ENCODE results near the gene TMSB10.
"Not testable (repeated sequence)": the region's sequence is repeated elsewhere in the genome, so short reads cannot be mapped to it uniquely, and the experiment has no call there.

The TMSB10 gene

DNA sequence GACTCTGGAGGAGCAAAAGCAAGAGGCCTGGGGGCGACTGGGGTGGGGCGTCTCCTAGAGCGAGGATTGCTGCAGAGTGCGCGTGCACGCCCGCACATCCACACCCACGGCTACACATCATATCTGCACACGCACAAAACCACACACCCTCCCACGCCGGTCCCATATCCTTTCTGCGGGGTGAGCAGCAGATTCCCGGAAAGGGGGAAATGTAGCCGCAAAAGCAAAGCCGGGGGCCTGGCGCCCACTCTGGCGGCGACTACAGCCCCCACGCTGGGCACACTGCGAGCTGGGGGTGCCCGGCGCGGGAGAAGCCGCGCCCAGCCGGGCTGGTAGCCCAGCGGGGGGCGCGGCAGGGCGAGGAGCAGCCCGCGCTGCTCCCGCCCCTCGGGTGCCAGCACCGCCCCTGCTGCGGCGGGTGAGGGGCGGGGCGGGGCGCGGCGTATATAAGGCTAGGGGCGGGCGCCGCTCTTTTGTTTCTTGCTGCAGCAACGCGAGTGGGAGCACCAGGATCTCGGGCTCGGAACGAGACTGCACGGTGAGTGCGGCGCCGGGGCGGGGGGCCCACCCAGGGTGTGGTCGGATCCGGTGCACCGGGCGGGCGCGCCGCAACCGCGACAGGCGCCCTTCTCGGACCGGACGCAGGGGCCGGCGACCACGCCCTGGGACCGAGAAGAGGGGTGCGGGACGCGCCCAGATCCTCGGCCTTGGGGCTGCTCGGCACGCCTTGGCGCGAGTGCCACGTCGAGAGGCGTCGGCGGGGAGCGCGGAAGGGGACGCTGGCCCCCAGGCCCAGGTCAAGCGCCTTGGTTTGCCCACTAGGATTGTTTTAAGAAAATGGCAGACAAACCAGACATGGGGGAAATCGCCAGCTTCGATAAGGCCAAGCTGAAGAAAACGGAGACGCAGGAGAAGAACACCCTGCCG is at the start of gene TMSB10:
TMSB10 (plus strand) TSS at position 476 of the 927 bp plus-strand sequence.
- DNase-seq: peak; percentile 65

DNA sequence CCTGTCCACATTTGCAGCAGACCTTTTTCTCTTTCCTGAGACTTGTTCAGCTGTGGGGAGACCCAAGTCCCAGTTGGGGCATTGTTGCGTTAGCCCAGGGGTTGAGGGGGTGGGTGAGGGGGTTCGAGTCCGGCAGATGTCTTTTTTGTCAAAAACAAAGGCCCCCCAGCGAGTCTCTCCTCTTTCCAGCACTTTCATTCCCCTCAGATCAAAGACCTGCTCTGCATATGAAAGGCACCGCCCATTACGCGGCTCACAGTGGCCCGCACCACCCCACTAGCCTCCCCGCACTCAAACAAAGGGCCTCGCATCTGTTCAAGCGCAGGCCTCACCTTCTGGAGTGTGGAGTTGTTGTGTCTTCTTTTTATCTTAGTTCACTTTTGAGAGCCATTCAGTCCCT is 49.7 kb upstream of the TMSB10 start:
- DNase-seq: no peak

DNA sequence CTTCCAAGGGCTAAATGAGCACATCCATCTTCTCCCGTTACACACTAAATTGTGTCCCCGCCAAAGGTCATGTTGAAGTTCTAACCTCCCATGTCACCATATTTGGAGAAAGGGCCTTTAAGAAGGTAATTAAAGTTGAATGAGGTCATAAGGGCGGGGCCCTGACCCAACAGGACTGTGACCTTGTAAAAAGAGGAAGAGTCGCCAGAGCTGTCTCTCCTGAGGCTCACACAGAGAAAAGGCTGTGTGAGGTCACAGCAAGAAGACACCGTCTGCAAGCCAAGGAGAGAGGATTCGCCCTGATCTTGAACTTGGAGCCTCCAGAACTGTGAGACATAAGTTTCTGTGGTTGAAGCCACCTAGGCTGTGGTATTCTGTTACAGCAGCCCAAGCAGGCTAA is 48.7 kb upstream of the TMSB10 start:
- DNase-seq: no peak

DNA sequence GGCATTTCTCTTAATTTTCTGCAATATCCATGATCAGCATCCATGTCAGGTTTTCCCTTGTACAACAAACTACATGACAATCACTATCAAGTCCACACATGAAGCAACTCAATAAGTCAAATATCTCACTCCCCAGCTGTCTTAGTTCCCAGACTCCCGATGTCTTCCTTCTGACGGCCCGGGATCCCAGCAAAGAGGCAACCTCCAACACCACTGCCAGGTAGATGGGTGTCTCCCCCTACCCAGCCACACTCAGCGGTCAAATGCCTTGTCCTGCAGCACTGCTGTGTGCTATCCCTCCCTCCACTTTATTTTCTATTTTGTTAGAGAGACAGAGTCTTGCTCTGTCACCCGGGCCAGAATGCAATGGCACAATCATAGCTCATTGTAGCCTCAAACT is 47.9 kb upstream of the TMSB10 start:
- no peak for DNase-seq

DNA sequence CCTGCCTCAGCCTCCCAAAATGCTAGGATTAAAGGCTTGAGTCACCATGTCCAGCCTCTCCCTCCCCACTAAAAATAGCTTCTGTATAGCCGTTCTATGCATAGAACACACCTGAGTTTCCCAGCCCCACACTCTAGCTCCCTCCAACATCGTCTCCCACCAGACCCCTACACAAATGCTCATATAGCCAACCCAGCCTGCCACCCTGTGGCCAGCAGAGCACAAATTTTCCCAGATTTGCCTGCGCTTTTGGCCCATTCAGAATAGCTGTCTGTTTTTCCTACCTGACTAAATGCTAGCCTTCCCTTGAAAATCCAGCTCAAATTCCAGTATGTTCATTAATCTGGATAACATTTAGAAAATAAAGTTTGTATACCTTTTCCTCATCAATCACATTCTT is 47.3 kb upstream of the TMSB10 start:
- DNase-seq: no peak

DNA sequence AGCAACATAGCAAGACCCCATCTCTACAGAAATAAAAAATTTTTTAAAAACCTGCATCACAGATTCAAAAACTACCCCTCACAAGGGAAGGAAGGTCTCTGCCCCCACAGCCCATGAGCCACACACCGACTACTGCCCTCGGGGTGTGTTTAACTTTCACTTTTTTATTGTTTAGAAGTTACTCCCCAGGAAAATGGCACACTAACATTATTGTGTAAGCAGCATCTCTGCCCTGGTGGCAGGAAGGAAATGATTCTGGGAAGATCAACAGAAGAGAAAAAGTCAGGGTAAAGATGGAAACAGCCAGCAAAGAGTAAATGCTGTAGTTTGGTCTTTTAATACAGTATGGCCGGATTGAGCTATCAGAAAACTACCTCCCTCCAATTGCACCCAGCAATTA is 46.5 kb upstream of the TMSB10 start:
- DNase-seq: no peak

DNA sequence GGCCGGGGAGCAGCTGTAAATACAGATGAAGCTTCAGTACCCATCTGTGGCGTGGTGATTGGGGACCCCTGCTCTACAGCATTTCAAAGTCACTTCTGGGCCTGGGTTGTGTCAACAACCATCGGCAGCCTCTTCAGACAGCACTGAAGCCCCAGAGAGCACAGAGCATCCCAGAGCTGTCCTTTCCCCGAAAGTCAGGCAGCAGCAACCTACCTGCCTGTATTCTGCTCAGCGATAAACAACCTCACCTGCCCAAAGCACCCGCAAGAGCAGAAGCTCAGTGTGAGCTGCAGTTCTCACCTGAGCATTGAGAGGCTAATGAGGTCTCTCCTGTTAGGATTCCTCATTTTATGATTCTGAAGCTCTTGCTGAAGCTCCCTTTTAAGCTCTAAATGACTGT is 43.9 kb upstream of the TMSB10 start:
- no peak for DNase-seq

DNA sequence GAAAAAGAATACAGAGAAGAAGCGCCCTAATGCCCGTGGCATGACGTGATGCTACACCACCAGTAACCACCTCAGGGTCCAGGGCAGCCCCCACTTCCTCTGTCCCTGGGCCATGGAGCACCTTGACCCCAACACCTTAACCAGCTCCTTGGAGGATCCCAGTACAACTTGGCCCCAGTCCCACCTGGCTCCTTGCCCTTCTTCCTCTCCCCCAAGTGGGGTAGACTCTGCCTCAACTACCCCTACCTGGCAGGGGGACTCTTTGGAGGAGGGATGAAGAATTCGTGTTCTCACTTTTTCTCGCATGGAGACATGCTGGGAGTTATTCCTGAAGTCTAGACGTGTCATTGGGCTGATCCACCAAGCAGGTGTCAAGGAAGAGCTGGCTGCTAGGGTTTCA is 43.5 kb upstream of the TMSB10 start:
- DNase-seq: no peak

DNA sequence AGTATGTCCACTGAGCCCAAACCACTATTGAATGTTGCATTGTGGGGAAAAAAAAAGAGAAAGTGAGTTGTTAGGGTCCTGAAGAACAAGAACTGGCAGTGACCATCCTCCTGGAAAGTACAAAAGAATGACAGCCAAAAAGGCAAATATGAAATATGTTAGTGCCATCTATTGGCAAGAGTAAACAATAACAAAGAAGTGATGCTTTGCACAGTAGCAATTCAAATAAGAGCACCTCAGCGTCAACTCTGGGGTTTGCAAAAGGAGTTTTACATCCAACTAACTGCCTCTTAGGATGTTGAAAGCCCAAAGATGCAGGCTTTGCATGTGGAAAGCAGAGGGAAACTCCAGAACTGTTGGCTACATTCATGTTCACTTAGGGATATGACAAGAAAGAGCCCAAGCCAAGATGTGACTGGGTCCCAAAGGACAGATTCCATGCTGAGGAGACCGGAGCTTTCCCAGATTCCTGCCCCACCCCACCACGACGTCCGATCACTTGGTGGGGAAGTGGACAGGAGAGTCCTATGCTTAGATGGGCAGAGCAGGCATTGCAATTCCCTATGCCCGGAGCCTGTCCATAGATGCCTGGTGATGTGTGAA is 40.2 kb upstream of the TMSB10 start:
- DNase-seq: peak; percentile 81

DNA sequence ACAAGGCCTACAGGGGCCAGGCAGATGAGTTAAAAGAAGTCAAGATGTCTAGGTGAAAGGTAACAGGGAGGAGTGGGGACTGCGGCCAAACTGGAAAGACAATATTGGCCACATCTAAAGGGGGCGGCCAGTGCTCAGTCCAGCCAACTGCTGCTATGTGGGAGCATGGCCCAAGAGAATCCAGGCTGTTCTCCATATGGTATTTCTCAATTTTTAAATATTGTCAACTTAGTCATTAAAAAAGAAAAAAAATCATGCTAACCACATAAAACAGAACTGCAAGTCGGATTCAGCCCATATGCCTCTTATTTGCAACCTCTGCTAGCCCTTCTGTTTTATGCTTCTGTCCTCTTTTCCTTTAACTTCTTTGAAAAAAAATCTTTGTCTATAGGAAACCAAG is 39.3 kb upstream of the TMSB10 start:
- DNase-seq: no peak

DNA sequence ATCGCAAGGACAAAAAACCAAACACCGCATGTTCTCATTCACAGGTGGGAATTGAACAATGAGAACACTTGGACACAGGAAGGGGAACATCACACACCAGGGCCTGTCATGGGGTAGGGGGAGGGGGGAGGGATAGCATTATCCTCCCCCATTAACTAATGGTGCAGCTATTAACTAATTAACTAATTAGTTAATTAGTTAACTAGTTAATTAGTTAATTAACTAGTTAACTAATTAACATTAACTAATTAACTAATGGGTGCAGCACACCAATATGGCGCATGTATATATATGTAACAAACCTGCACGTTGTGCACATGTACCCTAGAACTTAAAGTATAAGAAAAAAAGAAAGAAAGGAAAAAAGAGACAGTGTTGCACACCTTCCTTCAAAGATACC is 37.1 kb upstream of the TMSB10 start:
- DNase-seq: not testable (repeated sequence)

DNA sequence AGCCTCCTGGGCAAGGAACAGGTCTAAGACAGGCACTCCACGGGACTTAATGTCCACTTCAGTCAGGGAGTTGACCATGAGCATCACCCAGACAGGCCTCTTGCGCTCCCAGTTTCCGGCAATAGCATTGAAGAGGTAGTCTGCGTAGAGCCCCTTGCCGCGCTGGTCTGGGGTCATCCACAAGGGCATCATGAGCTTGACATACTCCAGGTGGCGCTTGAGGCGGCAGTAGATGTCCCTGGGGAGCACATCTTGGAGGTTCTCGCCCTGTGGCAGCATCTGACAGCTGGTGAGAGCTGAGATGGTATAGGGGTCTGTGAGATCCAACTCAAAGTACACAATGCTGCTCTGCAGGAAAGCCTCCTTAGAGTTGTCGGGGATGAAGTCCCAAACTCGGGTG is 35.1 kb upstream of the TMSB10 start:
- DNase-seq: no peak

DNA sequence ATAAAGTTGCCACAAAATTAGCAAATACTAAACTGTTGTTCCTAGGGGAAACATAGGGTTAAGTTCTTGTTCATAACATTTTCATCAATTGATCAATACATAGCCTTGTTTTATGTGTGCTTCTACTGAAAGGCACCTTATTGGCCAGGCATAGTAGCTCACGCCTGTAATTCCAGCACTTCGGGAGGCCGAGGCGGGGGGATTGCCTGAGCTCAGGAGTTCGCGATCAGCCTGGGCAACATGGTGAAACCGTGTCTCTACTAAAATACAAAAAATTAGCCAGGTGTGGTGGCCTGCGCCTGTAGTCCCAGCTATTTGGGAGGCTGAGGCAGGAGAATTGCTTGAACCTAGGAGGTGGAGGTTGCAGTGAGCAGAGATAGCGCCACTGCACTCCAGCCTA is 32.8 kb upstream of the TMSB10 start:
- not testable (repeated sequence) for DNase-seq

DNA sequence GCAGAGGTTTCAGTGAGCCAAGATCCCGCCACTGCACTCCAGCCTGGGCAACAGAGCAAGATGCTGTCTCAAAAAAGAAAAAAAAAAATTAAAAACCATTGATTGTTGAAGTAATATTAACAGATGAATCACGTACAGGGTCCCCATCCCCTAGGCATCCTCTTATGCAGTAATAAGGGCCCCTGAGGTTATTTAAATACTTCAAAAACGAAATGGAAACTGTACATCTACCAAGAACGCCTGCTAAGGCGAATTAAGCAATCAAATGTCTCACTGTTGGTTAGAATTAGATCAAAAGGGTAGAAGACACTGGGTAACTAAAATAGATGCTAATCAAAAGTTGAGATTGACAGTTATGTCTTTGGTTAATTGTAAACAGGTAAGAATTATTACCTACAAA is 32.1 kb upstream of the TMSB10 start:
- no peak for DNase-seq

DNA sequence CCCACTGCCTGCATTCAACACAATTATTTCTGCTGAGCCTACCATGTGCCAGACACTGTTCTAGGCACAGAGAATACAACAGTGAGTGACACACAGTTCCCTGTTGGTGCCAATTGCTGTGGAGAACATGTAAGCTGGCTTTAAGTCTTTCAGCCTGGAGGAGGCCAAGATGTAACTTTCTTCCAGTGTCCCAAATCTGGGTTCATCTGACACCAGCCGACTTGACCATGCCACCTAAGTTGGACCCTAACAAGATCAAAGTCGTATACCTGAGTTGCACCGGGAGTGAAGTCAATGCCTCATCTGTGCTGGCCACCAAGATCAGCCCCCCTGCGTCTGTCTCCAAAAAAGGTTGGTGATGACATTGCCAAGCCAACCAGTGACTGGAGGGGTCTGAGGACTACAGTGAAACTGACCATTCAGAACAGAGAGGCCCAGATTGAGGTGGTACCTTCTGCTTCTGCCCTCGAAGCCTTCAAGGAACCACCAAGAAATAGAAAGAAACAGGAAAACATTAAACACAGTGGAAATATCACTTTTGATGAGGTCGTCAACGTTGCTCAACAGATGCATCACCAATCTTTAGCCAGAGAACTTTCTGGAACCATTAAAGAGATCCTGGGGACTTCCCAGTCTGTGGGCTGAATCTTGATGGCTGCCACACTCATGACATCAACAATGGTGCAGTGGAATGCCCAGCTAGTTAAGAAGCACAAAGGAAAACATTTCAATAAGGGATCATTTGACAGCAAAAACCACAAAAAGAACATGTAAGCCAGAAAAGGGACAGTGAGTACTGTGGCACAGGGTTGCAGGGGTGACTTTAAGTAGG is 30.9 kb upstream of the TMSB10 start:
- no peak for DNase-seq

DNA sequence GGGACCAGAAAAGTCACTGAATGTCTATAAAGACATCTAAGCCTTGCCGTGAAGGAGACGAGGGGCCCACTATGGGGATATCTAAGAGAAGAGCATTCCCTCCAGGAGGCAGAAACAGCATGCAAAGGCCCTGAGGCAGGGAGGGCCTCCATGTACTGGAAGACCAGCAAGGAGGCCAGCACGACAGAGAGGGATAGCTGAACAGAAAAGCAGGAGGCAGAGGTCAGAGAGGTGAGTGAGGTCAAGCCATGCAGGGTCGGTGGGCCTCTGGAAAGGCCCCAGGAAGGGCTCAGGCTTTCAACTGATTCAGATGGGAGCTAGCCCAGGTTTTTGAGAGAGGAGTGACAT is 30.3 kb upstream of the TMSB10 start:
- no peak for DNase-seq

DNA sequence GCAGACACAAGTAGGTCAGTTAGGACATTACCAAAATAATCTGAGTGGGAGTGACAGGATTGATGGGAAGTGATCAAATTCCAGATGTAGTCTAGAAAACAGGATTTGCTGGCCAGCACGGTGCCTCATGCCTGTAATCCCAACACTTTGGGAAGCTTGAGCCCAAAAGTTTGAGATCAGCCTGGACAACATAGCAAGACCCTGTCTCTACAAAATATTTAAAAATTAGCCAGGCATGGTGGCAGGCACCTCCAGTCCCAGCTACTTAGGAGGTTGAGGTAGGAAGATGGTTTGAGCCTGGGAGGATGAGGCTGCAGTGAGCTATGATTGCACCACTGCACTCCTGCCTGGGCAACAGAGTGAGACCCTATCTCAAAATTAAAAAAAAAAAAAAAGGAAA is 29.8 kb upstream of the TMSB10 start:
- DNase-seq: not testable (repeated sequence)

DNA sequence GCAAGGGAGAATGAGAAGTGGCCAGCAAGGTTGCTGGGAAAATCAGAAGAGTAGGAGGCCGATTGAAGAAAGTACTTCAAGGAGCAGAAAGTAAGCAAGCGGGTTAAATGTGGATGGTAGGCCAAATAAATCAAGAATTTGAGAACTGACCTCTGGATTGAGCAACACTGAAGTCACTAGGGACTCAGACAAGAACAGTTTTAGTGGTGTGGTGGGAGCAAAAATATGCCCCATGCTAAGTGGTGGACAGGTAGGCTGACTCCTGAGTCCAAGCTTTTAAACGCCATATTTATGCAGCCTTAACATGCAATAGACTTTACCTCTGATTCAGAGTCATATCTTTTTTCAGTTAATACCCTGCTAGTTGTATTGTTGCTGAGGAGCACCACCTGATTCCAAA is 29.1 kb upstream of the TMSB10 start:
- DNase-seq: no peak

DNA sequence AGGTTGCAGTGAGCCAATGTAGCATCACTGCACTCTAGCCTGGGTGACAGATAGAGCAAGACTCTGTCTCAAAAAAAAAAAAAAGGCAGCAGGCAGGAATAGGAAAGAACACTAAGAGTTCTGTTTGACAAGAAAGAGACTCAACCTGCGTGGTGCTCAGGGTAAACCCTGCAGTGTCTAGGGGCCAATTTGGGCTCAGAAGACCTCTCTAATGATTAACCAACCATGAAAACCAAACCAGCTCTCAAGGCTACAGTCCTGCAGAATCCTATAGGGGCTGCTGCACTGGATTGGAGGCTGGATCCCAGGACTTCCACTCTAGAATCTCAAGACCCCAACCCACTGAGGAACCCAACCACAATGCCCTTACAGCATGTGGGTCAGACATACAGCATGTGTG is 27.0 kb upstream of the TMSB10 start:
- DNase-seq: no peak

DNA sequence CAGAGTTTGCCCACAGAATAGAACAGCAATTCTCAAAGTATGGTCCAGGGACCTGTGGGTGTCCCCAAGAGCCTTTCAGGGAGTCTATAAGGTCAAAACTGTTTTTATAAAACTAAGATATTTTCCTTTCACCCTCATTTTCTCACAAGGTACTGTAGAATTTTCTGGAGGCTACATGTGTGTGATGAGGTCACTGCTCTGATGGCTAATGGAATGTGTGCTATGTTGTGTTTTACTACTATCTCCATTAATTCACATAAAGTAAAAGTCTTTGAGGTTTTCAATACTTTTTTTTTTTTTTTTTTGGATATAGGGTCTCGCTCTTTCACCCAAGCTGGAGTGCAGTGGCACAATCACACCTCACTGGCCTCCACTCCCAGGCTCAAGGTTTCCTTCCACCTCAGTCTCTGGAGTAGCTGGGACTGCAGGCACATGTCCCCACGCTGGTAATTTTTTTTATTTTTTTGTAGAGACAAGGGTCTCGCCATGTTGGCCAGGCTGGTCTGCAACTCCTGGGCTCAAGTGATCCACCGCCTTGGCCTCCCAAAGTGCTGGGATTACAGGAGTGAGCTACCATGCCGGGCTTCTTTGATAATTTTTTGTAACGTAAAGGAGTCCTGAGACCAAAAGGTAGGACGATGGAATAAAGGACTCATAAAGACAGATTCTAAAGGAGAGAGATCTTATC is 26.4 kb upstream of the TMSB10 start:
- no peak for DNase-seq

DNA sequence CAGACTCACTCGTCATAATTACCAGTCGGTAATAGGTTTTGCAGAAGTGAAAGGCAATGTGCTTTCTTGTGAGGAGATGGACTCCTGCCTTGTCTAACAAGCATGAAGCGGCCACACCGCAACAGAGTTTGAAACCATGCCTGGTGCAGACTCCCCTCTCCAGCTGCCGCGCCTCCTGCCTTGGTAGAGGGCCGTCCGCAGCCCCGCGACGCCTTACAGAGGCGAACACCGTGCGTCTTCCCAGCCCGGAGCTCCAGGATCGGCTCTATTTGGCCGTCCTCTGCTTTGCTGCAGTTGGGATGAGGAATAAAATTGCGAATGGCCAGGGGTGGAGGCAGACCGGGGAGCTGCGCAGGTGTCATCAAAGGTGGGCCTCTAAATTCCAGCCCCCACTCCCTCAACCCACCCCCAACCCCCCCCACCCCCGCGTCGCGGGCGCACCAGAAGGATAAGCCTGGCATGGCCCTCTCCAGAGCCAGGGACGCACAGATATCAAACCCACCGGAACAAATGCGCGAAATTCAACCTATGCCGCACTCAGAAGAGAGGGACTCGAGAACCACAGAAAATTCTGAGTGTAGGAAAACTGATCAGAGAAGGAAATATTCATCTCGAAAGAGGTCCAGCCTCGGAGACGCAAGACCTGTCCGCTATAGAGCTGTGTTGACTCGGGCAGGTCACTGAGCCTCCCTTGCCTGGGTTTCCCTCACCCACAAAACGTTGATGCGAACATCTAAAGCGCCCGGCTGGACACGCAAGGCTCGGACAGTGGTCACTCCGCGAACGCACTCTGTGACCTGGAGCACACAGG is 25.7 kb upstream of the TMSB10 start:
- DNase-seq: no peak

DNA sequence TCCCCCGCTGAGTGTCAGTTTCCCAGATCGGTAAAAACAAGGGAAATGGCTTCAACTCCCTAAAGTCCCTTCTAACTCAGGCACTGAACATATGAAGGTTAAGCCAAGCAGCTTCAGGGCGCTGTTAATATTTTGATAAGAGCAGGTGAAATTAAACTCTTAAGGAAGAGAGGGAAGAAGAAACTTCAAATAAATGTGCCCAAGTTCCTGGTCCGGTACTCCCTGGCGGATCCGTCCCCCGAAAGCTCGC is 25.1 kb upstream of the TMSB10 start:
- no peak for DNase-seq

All from NCI-H1694 treated with DMSO at 0.1 percent for 48 hours (cell line).